Measurements from ENCODE around the gene ELMO1. TPM values are rescaled to one million over a fixed set of nuclear protein-coding genes. Genes with fewer than 3 reads are reported as not detected.

Gene ELMO1
- polyA plus RNA-seq, 1 experiment, result not detected

- Histone ChIP-seq H3K9me3 (ENCODE audit: control insufficient read depth, insufficient read depth, low read length) (no peaks in the 10 kb centered on the region), H3K27me3 (ENCODE audit: control insufficient read depth, insufficient read depth, low read length) (no peaks in the 10 kb centered on the region), H3K4me3 (ENCODE audit: low read depth, low read length) (no peak overlapping the region), H3K27ac (ENCODE audit: low read depth, low read length) (no peak overlapping the region)
- no peak for TF ChIP-seq CTCF (IDR thresholded peaks at IDR 0.05; ENCODE audit: low read depth, low read length)
- CTCF ChIA-PET, result interaction anchor here (1.1 kb wide), 1 partner anchor 21 kb away, joined by 3 read pairs; no protein-coding TSS in a partner anchor
- POLR2A ChIA-PET, result no interaction called here
- no peak for DNase-seq (ENCODE audit: low read depth, low spot score)
Observed at GRCh38 chr7:37160656-37161055, 288.0 kb downstream of the ELMO1 start.

GRCh38 chr7:37153376-37153775 is 295.3 kb downstream of the ELMO1 start:
- no peak for DNase-seq (ENCODE audit: low read depth, low spot score)
- POLR2A ChIA-PET, result no interaction called here
- H3K27me3 ChIP-seq (ENCODE audit: control insufficient read depth, insufficient read depth, low read length), result no peaks in the 10 kb centered on the region
- CTCF ChIA-PET, result no interaction called here
- H3K4me3 ChIP-seq (ENCODE audit: low read depth, low read length), result no peak overlapping the region
- peaks cover 7% of the 10 kb centered on the region for H3K9me3 ChIP-seq (ENCODE audit: control insufficient read depth, insufficient read depth, low read length)
- no peak for TF ChIP-seq CTCF (IDR thresholded peaks at IDR 0.05; ENCODE audit: low read depth, low read length)
- no peak overlapping the region for H3K27ac ChIP-seq (ENCODE audit: low read depth, low read length)

DNA sequence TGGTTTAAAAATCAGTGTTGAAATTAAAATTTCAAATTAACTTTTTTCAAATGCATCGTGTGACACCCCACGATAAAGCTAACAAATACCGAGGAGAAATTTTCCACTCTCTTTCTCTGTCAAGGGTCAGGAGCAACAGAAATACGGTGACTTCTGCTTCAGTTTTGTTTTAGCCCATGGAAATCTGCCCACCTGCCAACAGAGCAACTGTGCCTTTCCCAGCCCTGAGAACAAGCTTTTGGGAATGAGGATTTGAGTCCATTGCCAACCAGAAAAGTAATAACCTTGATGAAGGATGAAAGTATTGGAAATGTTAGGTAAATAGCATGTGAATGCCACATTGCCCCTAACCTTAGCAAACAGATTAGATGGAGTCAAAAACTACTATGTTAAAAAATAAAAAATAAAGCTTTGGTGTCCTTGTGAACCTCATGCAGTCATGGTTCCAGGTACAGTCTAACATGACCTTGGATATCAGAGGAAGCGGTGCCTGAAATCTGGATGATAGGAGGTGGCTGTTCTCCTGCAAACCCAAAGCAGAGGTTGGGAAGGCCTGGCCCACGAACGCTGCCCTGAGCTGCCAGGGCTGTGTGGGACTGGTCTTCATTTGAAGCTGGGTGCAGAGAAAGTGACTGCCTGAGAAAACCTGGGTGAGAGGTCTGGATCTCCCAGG is 296.8 kb downstream of the ELMO1 start:
- H3K9me3 ChIP-seq (ENCODE audit: control insufficient read depth, insufficient read depth, low read length), result peaks cover 7% of the 10 kb centered on the region
- ChIA-PET CTCF (interaction anchor here (1.5 kb wide), 1 partner anchor 30 kb away, joined by 6 read pairs; no protein-coding TSS in a partner anchor), POLR2A (no interaction called here)
- no peak for DNase-seq (ENCODE audit: low read depth, low spot score)
- H3K27ac ChIP-seq (ENCODE audit: low read depth, low read length), result no peak overlapping the region
- H3K4me3 ChIP-seq (ENCODE audit: low read depth, low read length), result no peak overlapping the region
- no peak for TF ChIP-seq CTCF (IDR thresholded peaks at IDR 0.05; ENCODE audit: low read depth, low read length)
- no peaks in the 10 kb centered on the region for H3K27me3 ChIP-seq (ENCODE audit: control insufficient read depth, insufficient read depth, low read length)

GRCh38 chr7:37150856-37151255 is 297.8 kb downstream of the ELMO1 start:
- ChIA-PET POLR2A (no interaction called here), CTCF (interaction anchor here (1.5 kb wide), 1 partner anchor 31 kb away, joined by 6 read pairs; no protein-coding TSS in a partner anchor)
- no peak overlapping the region for H3K4me3 ChIP-seq (ENCODE audit: low read depth, low read length)
- no peak for DNase-seq (ENCODE audit: low read depth, low spot score)
- no peak overlapping the region for H3K27ac ChIP-seq (ENCODE audit: low read depth, low read length)
- H3K27me3 ChIP-seq (ENCODE audit: control insufficient read depth, insufficient read depth, low read length), result no peaks in the 10 kb centered on the region
- TF ChIP-seq CTCF (IDR thresholded peaks at IDR 0.05; ENCODE audit: low read depth, low read length), result no peak
- peaks cover 7% of the 10 kb centered on the region for H3K9me3 ChIP-seq (ENCODE audit: control insufficient read depth, insufficient read depth, low read length)

- Histone ChIP-seq H3K4me3 (ENCODE audit: low read depth, low read length) (no peak overlapping the region), H3K9me3 (ENCODE audit: control insufficient read depth, insufficient read depth, low read length) (peaks cover 7% of the 10 kb centered on the region), H3K27me3 (ENCODE audit: control insufficient read depth, insufficient read depth, low read length) (no peaks in the 10 kb centered on the region), H3K27ac (ENCODE audit: low read depth, low read length) (no peak overlapping the region)
- POLR2A ChIA-PET, result no interaction called here
- TF ChIP-seq CTCF (IDR thresholded peaks at IDR 0.05; ENCODE audit: low read depth, low read length), result no peak
- DNase-seq (ENCODE audit: low read depth, low spot score), result no peak
- CTCF ChIA-PET, result no interaction called here
Observed at GRCh38 chr7:37150180-37150579, 298.5 kb downstream of the ELMO1 start.
